Ishikawa (cell line): Measurements from ENCODE around the gene TMEM184B.

Source experiments
- CEBPB ChIP-seq: IDR thresholded peaks from 2 replicates; pipeline ENCODE4 v1.6.1; 2012
- EGR1 ChIP-seq: IDR thresholded peaks from 2 replicates; pipeline ENCODE4 v1.6.1; 2012
- EP300 ChIP-seq: IDR thresholded peaks from 2 replicates; pipeline ENCODE4 v1.6.1; 2012; ENCODE audit warnings: borderline replicate concordance
- NFIC ChIP-seq: IDR thresholded peaks from 2 replicates; pipeline ENCODE4 v1.6.1; 2012
- RAD21 ChIP-seq: IDR thresholded peaks from 2 replicates; pipeline ENCODE4 v1.6.1; 2012; ENCODE audit warnings: low read depth
- TAF1 ChIP-seq: IDR thresholded peaks from 2 replicates; pipeline ENCODE4 v1.6.1; 2012; ENCODE audit warnings: low read depth, mild to moderate bottlenecking
- TCF12 ChIP-seq: IDR thresholded peaks from 2 replicates; pipeline ENCODE4 v1.6.1; 2012; ENCODE audit warnings: low read depth
- TEAD4 ChIP-seq: IDR thresholded peaks from 2 replicates; pipeline ENCODE4 v1.6.1; 2012
- YY1 ChIP-seq: IDR thresholded peaks from 2 replicates; pipeline ENCODE4 v1.6.1; 2012; ENCODE audit warnings: low read depth
- TF ChIP-seq, protein P1 (sequence below): IDR thresholded peaks from 2 replicates; pipeline ENCODE4 v1.6.1; 2012
- TF ChIP-seq, protein P2 (sequence below): IDR thresholded peaks from 2 replicates; pipeline ENCODE4 v1.6.1; 2012; ENCODE audit warnings: low read depth, mild to moderate bottlenecking

DNA sequence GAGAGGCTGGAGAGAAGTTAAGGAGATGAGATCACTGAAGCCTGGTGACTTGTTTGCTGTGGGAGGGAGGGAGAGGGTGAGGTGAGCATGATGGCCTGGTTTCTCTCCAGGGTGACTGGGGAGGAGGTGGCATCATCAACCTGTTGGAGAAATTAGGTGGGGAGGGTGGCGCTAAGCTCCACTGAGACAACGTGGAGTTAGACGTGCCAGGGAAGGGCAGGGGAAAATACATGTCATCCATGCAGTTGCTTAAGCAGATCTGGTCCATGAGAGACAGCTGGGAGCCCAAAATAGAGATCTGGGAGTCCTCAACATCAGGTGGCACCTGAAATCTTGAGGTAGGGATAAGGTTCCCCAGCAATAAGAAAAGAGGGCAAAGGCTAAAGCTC is 80.3 kb downstream of the TMEM184B start:
- TF ChIP-seq NFIC (no peak), EP300 (no peak), TAF1 (no peak), RAD21 (no peak), TEAD4 (no peak), EGR1 (no peak), CEBPB (no peak), TCF12 (no peak), YY1 (no peak)
- TF ChIP-seq, protein P1, sequence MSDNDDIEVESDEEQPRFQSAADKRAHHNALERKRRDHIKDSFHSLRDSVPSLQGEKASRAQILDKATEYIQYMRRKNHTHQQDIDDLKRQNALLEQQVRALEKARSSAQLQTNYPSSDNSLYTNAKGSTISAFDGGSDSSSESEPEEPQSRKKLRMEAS = no peak
- TF ChIP-seq, protein P2, sequence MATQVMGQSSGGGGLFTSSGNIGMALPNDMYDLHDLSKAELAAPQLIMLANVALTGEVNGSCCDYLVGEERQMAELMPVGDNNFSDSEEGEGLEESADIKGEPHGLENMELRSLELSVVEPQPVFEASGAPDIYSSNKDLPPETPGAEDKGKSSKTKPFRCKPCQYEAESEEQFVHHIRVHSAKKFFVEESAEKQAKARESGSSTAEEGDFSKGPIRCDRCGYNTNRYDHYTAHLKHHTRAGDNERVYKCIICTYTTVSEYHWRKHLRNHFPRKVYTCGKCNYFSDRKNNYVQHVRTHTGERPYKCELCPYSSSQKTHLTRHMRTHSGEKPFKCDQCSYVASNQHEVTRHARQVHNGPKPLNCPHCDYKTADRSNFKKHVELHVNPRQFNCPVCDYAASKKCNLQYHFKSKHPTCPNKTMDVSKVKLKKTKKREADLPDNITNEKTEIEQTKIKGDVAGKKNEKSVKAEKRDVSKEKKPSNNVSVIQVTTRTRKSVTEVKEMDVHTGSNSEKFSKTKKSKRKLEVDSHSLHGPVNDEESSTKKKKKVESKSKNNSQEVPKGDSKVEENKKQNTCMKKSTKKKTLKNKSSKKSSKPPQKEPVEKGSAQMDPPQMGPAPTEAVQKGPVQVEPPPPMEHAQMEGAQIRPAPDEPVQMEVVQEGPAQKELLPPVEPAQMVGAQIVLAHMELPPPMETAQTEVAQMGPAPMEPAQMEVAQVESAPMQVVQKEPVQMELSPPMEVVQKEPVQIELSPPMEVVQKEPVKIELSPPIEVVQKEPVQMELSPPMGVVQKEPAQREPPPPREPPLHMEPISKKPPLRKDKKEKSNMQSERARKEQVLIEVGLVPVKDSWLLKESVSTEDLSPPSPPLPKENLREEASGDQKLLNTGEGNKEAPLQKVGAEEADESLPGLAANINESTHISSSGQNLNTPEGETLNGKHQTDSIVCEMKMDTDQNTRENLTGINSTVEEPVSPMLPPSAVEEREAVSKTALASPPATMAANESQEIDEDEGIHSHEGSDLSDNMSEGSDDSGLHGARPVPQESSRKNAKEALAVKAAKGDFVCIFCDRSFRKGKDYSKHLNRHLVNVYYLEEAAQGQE = no peak
